Measurements from ENCODE around the gene GPS1.

DNA sequence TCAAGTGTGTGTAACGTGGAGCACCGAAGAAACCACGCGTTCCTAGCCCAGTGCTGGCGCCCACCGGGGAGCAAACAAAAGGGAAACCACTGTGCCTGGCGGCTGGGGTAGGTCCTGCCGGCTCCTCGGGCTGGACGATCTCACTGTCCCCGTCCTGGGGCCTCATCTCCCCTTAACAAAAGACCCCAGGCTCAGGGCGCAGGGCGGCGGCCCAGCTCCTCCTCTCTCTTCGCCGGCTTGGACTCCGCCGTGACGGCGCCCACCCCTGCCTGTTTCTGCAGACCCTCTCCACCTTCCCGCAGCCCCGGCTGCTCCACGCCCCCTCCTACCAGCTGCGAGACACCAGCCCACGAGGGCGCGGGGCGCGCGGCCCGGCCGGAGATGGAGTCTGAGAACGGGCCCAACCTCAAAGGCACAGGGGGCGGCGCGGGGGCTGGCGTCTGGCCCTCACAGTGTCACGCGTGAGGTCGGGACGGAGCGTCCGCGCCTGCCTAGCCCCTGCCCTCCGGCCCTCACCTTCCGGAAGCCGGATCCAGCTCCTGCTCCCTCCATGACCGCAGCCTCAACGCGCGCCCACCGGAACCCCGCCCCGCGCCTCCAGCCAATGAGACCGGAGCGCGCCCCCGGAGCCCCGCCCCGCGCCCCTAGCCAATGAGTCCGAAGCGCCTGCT, 29.3 kb upstream of the GPS1 start, which contains the start of gene CENPX:
- TF ChIP-seq, protein P1, sequence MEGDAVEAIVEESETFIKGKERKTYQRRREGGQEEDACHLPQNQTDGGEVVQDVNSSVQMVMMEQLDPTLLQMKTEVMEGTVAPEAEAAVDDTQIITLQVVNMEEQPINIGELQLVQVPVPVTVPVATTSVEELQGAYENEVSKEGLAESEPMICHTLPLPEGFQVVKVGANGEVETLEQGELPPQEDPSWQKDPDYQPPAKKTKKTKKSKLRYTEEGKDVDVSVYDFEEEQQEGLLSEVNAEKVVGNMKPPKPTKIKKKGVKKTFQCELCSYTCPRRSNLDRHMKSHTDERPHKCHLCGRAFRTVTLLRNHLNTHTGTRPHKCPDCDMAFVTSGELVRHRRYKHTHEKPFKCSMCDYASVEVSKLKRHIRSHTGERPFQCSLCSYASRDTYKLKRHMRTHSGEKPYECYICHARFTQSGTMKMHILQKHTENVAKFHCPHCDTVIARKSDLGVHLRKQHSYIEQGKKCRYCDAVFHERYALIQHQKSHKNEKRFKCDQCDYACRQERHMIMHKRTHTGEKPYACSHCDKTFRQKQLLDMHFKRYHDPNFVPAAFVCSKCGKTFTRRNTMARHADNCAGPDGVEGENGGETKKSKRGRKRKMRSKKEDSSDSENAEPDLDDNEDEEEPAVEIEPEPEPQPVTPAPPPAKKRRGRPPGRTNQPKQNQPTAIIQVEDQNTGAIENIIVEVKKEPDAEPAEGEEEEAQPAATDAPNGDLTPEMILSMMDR (IDR thresholded peaks at IDR 0.05) = no peak
- TF ChIP-seq POLR2A (IDR thresholded peaks at IDR 0.05) (no peak), POLR2AphosphoS5 (IDR thresholded peaks at IDR 0.05; ENCODE audit: insufficient read depth in 1 of 2, low read depth in 1 of 2) (peak in 1 of 2 donors; percentile 67)

All from vagina (tissue), 2 donors.